ENCODE results near the gene BMPR1A.
"Not testable (repeated sequence)": the region's sequence is repeated elsewhere in the genome, so short reads cannot be mapped to it uniquely, and the experiment has no call there.

Gene BMPR1A

GRCh38 chr10:86943316-86944030 is 187.1 kb downstream of the BMPR1A start:
- DNase-seq: no peak

GRCh38 chr10:86944031-86944419 is 187.6 kb downstream of the BMPR1A start:
- no peak for DNase-seq

GRCh38 chr10:86944471-86944870 is 188.1 kb downstream of the BMPR1A start:
- DNase-seq: no peak

- no peak for DNase-seq
Measured at GRCh38 chr10:86944907-86945306, 188.5 kb downstream of the BMPR1A start.

DNA sequence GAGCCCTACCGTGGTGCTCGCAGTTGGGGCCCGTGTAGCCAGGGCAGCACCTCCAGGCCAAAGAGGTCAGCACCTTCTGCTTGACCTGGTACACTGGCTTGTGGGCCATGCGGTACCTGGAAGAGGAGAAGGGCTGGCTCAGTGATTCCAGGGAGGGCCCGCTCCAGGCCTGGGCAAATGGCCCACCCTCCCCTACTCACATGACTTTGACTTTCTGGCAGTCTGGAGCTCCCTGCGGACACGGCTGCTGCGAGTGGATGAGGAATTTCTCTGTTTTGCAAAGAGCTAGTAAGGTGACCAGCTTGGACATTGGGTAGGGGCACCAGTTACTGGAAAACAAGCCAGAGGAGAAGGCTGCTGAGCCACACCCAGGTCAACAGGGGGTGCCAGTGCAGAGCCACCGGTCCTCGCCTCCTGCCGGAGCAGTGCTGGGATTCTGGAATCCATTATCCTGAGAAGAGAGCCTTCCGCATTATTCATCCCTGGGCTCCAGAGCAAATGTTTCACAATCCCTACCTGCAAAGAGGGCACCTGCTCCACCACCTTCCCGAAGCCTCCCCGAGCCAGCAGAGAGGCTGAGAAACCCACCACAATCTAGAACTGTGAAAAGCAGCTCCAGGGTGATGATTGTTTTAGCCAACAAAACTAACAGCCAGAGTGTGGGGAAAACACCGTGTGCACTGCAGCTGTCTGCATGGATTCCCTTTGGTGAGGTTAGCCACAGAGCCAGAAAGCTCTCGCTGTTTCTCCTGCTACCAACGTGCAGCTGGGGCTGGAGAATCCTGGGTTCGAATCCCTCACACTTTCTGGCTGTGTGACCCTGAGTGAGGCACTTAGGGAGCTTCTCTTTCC is 189.2 kb downstream of the BMPR1A start:
- DNase-seq: no peak

GRCh38 chr10:86946213-86947155 is 190.1 kb downstream of the BMPR1A start:
- no peak for DNase-seq

GRCh38 chr10:86947806-86948205 is 191.4 kb downstream of the BMPR1A start:
- not testable (repeated sequence) for DNase-seq

- no peak for DNase-seq
Measured at GRCh38 chr10:86950349-86950748, 193.9 kb downstream of the BMPR1A start.

- no peak for DNase-seq
Measured at GRCh38 chr10:86951184-86951761, 194.9 kb downstream of the BMPR1A start.

DNA sequence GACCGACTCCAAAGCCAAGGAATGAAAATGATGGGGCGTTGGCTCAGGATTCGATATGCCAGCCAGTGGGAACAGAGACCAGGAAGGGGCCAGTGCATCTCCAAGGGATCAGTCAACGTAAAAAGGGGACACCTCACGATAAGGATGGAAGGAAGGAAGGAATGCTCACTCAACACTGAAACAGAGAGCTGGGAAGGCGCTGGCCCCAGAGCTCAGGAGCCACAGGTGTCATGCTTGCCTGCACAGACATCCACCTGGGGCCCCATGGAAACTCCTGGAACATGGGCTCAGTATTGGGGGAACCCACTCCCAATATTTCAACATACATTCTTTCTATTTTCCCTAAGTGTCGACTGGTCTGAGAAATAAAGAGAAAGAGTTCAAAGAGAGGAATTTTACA is 195.7 kb downstream of the BMPR1A start:
- no peak for DNase-seq

GRCh38 chr10:86952697-86953096 is 196.3 kb downstream of the BMPR1A start:
- DNase-seq: not testable (repeated sequence)

- DNase-seq: no peak
Measured at GRCh38 chr10:86953747-86954680, 197.6 kb downstream of the BMPR1A start.

GRCh38 chr10:86954681-86955500 is 198.5 kb downstream of the BMPR1A start:
- DNase-seq: no peak

DNA sequence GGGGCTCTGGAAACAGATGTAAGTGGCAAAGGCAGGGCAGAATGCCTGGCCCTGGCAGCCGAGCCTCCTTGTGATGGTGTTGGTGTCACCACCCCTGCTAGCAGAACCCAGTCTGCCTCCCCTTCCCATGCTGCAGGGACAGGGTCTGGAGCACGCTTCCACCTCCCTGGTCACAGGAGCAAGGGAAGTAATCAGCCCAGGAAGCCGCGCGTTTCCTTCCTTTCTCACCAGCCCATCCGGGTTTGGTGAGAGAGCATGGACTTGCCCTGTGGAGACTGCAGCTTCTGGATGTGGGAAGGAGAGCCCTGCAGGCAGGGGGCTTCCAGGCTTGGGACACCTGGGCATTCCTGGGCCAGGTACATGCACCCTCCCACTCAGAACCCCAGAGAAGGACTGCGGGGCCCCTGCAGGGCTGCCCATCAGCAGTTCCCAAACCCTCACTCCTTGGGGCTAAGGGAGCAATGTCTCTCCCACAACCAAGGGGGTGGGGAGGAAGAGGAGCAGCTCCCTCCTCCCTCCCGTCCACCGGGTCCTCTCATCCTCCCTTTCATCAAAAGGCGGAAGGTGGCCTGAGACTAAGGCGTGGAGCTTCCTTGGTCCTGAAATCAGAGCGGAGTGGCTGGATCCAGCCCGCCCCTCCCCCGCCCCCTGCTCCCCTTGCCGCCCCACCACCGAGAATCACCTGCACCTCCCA is 199.2 kb downstream of the BMPR1A start:
- DNase-seq: no peak

- no peak for DNase-seq
Measured at GRCh38 chr10:86956195-86956847, 199.9 kb downstream of the BMPR1A start.

DNA sequence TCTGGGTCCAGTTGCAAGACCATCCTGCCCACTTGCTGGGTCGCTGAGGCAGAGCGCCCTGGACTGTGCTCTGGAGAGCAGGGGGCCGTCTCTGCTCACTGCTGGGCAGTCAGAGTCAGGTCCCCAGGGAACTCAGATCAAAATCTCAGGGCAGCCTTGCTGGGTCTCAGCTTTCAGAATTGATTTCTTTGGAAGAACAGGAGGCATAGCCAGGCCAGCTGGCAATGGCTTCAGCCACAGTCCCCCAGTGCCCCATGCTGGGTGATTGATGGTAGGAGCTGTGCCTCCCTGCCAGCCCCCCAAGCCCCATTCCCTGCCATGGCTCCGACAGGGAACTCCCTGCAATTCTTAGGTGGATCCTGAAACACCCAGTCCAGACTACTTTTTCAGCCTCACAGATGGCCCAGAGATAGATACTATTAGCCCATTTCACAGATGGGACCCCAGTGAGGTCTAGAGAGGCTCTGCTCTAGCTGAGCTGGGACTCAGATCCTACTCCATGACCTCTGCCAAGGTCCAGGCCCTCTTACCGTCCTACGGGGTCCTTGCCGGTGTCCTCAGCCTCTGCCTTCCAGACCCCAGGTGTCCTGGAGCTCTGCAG is 200.5 kb downstream of the BMPR1A start:
- DNase-seq: no peak

GRCh38 chr10:86957471-86958115 is 201.2 kb downstream of the BMPR1A start, which contains the start of gene MMRN2:
Gene MMRN2 (minus strand): TSS chr10:86957615. CDS start chr10:86957541, 74 bp downstream.
- no peak for DNase-seq
